HepG2 (cell line): ENCODE measurements around the gene TMEM214. TPM values are rescaled to one million over a fixed set of nuclear protein-coding genes. Genes with fewer than 3 reads are reported as not detected.
A peak's percentile ranks its signal among the peaks of the same experiment; 100 is the strongest.

Experiments used
- GATAD1 ChIP-seq: IDR thresholded peaks from 2 replicates; pipeline ENCODE4 v1.6.1; 2016; ENCODE audit warnings: missing genetic modification reagents, missing compliant biosample characterization
- HOXA9 ChIP-seq: sonication (generic); formaldehyde crosslinking; IDR thresholded peaks from 2 replicates; pipeline ENCODE4 v1.8.1; 2022; ENCODE audit warnings: missing genetic modification reagents, mild to moderate bottlenecking, moderate library complexity, borderline replicate concordance
- IKZF4 ChIP-seq: sonication (generic); formaldehyde crosslinking; IDR thresholded peaks from 2 replicates; pipeline ENCODE4 v1.5.1; 2020; ENCODE audit warnings: borderline replicate concordance, mild to moderate bottlenecking, low read depth, missing genetic modification reagents; ENCODE audit errors: not compliant biosample characterization
- KDM5B ChIP-seq: sonication (generic); formaldehyde crosslinking; IDR thresholded peaks from 2 replicates; pipeline ENCODE4 v1.4.0; 2020; ENCODE audit warnings: missing genetic modification reagents, mild to moderate bottlenecking, borderline replicate concordance
- KMT2A ChIP-seq: sonication (generic); formaldehyde crosslinking; IDR thresholded peaks from 2 replicates; pipeline ENCODE4 v1.4.0; 2020; ENCODE audit warnings: missing genetic modification reagents
- MBD4 ChIP-seq: IDR thresholded peaks from 2 replicates; pipeline ENCODE4 v1.6.1; 2012; ENCODE audit warnings: low read length, inconsistent platforms, borderline replicate concordance
- SIN3A ChIP-seq: IDR thresholded peaks from 2 replicates; pipeline ENCODE4 v1.6.1; 2011; ENCODE audit warnings: low read depth, mild to moderate bottlenecking, control low read depth, low read length, borderline replicate concordance
- SIX1 ChIP-seq: sonication (generic); formaldehyde crosslinking; IDR thresholded peaks from 2 replicates; pipeline ENCODE4 v1.4.0; 2020; ENCODE audit warnings: missing genetic modification reagents, borderline replicate concordance
- SP4 ChIP-seq: sonication (generic); formaldehyde crosslinking; IDR thresholded peaks from 2 replicates; pipeline ENCODE4 v1.8.1; 2023; ENCODE audit warnings: mild to moderate bottlenecking, missing genetic modification reagents
- U2AF1 ChIP-seq: fragments of 200-400 bp; formaldehyde crosslinking; optimal IDR thresholded peaks from 2 replicates; pipeline ENCODE3; 2017; ENCODE audit warnings: mild to moderate bottlenecking, low read depth, low read length
- YEATS2 ChIP-seq: sonication (generic); formaldehyde crosslinking; IDR thresholded peaks from 2 replicates; pipeline ENCODE4 v1.4.0; 2020; ENCODE audit warnings: missing genetic modification reagents, borderline replicate concordance
- ZFP36L2 ChIP-seq: sonication (generic); formaldehyde crosslinking; IDR thresholded peaks from 2 replicates; pipeline ENCODE4 v1.4.0; 2020; ENCODE audit warnings: missing genetic modification reagents
- ZMAT3 ChIP-seq: sonication (generic); formaldehyde crosslinking; conservative IDR thresholded peaks from 2 replicates; pipeline ENCODE4 v1.7.0; 2021; ENCODE audit warnings: missing genetic modification reagents
- ZNF768 ChIP-seq: sonication (generic); formaldehyde crosslinking; IDR thresholded peaks from 2 replicates; pipeline ENCODE4 v1.4.0; 2020; ENCODE audit warnings: missing genetic modification reagents
- ZSCAN25 ChIP-seq: sonication (generic); formaldehyde crosslinking; IDR thresholded peaks from 2 replicates; pipeline ENCODE4 v1.8.0; 2022; ENCODE audit warnings: mild to moderate bottlenecking, missing genetic modification reagents
- ZSCAN9 ChIP-seq: IDR thresholded peaks from 2 replicates; pipeline ENCODE4 v1.6.1; 2016; ENCODE audit warnings: borderline replicate concordance
- polyA plus RNA-seq, 8 experiments: library from polyadenylated mRNA; depleted of rRNA in 3 of 8; stranded (reverse) in 7 of 8; unstranded in 1 of 8; fragments of >200 nt; fragmentation: Illumina TruSeq in 4 of 8; extraction: Trizol in 4 of 8; gene quantifications; 2 replicates each; pipeline versions ENCODE4 v1.2.1 to v1.2.3, GENCODE V29; 2011 to 2016; ENCODE audit warnings: low read depth in 4 of 8, missing spikeins in 1 of 8, mixed read lengths in 1 of 8; ENCODE audit not compliant: insufficient read depth in 1 of 8
- total RNA-seq, 5 experiments: library from RNA; depleted of rRNA; stranded (reverse); fragments of >200 nt; fragmentation: Illumina TruSeq; extraction: Trizol; gene quantifications; 2 replicates each; pipeline ENCODE4 v1.2.3, GENCODE V29; 2016; ENCODE audit warnings: low read depth in 1 of 5
- TF ChIP-seq, protein P1 (sequence below): sonication (generic); formaldehyde crosslinking; IDR thresholded peaks from 2 replicates; pipeline ENCODE4 v1.4.0; 2020; ENCODE audit warnings: missing genetic modification reagents, mild to moderate bottlenecking, borderline replicate concordance
- TF ChIP-seq, protein P2 (sequence below): sonication (generic); formaldehyde crosslinking; IDR thresholded peaks from 2 replicates; pipeline ENCODE4 v1.4.0; 2020; ENCODE audit warnings: missing genetic modification reagents, borderline replicate concordance
- TF ChIP-seq, protein P3 (sequence below): sonication (generic); formaldehyde crosslinking; IDR thresholded peaks from 2 replicates; pipeline ENCODE4 v1.4.0; 2020; ENCODE audit warnings: mild to moderate bottlenecking, missing genetic modification reagents

TMEM214 gene
- total and polyA plus RNA-seq, 2 of the 13 experiments (the other 11 are each of a cell fraction or from before 2014, with no cell fraction given), result 58.3 to 132 TPM

DNA sequence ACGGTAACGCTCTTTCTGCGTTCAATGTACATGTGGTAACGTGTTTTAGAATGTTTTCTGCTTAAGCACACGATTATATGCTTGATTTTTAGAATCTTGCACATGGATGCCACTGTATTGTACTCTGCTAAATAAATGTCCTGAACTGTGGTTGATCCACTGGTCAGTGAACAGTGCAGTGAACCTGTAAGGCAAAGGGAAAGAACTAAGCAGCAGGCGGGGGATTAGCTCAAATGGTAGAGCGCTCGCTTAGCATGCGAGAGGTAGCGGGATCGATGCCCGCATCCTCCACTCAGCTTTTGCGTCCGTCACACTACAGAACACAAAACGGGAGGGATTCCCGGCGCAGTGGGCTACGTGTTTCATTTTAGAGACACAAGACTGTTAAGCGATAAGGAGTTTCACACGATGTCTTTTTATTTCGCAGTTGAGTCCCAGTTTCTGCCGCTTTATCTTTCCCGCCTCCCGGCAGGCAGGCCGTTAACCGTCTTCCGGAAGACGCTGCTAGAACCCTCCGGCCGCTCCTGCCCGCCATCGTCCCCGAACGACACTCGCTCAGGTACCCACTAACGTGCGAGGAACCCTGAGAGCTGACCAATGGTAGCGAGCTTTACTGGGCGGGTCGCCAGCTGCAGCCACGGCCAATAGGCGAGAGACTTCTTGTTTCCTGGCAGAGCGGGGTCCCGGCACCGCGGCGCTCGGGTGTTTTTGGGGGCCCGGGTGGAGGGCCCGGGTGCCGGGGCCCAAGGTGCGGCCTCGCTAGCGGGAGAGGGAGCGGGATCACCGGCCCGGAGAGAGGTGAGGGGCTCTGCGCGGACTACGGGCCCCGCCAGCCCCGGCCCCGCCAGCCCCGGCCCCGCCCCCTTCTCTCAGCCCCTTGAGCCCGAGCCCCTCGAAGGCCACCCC is 18.5 kb downstream of the TMEM214 start, which contains the start of gene AGBL5 (continued):
- TF ChIP-seq MBD4, result peak; percentile 98; the same call in 1 of the 2 replicates
- no peak for TF ChIP-seq ZFP36L2
- peak; percentile 42; the same call in 1 of the 2 replicates for TF ChIP-seq HOXA9
- peak; percentile 24; the same call in 1 of the 2 replicates for TF ChIP-seq ZSCAN25 (CRISPR knock-in tag)
- TF ChIP-seq ZNF768, result peak; percentile 55; the same call in 1 of the 2 replicates
- TF ChIP-seq KMT2A (CRISPR knock-in tag), result peak; percentile 13; the same call in 1 of the 2 replicates
- peak; percentile 82 for TF ChIP-seq YEATS2 (CRISPR knock-in tag)
- peak; percentile 61; the same call in 1 of the 2 replicates for TF ChIP-seq SP4 (CRISPR knock-in tag)
- peak; percentile 81 for TF ChIP-seq SIN3A
- peak; percentile 86 for TF ChIP-seq ZSCAN9 (CRISPR knock-in tag)
- TF ChIP-seq, protein P1, sequence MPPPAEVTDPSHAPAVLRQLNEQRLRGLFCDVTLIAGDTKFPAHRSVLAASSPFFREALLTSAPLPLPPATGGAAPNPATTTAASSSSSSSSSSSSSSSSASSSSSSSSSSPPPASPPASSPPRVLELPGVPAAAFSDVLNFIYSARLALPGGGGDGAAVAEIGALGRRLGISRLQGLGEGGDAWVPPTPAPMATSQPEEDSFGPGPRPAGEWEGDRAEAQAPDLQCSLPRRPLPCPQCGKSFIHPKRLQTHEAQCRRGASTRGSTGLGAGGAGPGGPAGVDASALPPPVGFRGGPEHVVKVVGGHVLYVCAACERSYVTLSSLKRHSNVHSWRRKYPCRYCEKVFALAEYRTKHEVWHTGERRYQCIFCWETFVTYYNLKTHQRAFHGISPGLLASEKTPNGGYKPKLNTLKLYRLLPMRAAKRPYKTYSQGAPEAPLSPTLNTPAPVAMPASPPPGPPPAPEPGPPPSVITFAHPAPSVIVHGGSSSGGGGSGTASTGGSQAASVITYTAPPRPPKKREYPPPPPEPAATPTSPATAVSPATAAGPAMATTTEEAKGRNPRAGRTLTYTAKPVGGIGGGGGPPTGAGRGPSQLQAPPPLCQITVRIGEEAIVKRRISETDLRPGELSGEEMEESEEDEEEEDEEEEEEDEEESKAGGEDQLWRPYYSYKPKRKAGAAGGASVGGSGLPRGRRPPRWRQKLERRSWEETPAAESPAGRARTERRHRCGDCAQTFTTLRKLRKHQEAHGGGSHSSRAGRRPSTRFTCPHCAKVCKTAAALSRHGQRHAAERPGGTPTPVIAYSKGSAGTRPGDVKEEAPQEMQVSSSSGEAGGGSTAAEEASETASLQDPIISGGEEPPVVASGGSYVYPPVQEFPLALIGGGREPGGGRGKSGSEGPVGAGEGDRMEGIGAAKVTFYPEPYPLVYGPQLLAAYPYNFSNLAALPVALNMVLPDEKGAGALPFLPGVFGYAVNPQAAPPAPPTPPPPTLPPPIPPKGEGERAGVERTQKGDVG (CRISPR knock-in tag), result no peak; the same call in 1 of the 2 replicates
- TF ChIP-seq SIX1 (CRISPR knock-in tag), result peak; percentile 43
- no peak for TF ChIP-seq U2AF1
- TF ChIP-seq, protein P2, sequence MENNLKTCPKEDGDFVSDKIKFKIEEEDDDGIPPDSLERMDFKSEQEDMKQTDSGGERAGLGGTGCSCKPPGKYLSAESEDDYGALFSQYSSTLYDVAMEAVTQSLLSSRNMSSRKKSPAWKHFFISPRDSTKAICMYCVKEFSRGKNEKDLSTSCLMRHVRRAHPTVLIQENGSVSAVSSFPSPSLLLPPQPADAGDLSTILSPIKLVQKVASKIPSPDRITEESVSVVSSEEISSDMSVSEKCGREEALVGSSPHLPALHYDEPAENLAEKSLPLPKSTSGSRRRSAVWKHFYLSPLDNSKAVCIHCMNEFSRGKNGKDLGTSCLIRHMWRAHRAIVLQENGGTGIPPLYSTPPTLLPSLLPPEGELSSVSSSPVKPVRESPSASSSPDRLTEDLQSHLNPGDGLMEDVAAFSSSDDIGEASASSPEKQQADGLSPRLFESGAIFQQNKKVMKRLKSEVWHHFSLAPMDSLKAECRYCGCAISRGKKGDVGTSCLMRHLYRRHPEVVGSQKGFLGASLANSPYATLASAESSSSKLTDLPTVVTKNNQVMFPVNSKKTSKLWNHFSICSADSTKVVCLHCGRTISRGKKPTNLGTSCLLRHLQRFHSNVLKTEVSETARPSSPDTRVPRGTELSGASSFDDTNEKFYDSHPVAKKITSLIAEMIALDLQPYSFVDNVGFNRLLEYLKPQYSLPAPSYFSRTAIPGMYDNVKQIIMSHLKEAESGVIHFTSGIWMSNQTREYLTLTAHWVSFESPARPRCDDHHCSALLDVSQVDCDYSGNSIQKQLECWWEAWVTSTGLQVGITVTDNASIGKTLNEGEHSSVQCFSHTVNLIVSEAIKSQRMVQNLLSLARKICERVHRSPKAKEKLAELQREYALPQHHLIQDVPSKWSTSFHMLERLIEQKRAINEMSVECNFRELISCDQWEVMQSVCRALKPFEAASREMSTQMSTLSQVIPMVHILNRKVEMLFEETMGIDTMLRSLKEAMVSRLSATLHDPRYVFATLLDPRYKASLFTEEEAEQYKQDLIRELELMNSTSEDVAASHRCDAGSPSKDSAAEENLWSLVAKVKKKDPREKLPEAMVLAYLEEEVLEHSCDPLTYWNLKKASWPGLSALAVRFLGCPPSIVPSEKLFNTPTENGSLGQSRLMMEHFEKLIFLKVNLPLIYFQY, result peak; percentile 84
- TF ChIP-seq, protein P3, sequence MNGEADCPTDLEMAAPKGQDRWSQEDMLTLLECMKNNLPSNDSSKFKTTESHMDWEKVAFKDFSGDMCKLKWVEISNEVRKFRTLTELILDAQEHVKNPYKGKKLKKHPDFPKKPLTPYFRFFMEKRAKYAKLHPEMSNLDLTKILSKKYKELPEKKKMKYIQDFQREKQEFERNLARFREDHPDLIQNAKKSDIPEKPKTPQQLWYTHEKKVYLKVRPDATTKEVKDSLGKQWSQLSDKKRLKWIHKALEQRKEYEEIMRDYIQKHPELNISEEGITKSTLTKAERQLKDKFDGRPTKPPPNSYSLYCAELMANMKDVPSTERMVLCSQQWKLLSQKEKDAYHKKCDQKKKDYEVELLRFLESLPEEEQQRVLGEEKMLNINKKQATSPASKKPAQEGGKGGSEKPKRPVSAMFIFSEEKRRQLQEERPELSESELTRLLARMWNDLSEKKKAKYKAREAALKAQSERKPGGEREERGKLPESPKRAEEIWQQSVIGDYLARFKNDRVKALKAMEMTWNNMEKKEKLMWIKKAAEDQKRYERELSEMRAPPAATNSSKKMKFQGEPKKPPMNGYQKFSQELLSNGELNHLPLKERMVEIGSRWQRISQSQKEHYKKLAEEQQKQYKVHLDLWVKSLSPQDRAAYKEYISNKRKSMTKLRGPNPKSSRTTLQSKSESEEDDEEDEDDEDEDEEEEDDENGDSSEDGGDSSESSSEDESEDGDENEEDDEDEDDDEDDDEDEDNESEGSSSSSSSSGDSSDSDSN, result no peak; the same call in 1 of the 2 replicates
- peak; percentile 79 for TF ChIP-seq IKZF4
- peak; percentile 78; the same call in 1 of the 2 replicates for TF ChIP-seq ZMAT3
- TF ChIP-seq KDM5B (CRISPR knock-in tag), result peak; percentile 74; the same call in 1 of the 2 replicates
- TF ChIP-seq GATAD1, result peak; percentile 88
